Neural cell (in vitro differentiated cells): ENCODE measurements around the gene NKIRAS1. TPM values are rescaled to one million over a fixed set of nuclear protein-coding genes. Genes with fewer than 3 reads are reported as not detected.

Experiments
- H2AFZ ChIP-seq: fragments of 200-600, 300-800 bp; sonication (generic), shearing (Covaris generic); 2 replicates; pipeline ENCODE4 v1.6.0; 2014; ENCODE audit warnings: low read depth, mild to moderate bottlenecking, antibody characterized with exemption, low read length, moderate library complexity
- H3F3A ChIP-seq: fragments of 200-600 bp; shearing (Covaris generic); 2 replicates; pipeline ENCODE4 v1.6.1; 2016; ENCODE audit warnings: mild to moderate bottlenecking, moderate library complexity, mixed read lengths, antibody characterized with exemption, low read length; ENCODE audit not compliant: insufficient read depth, poor library complexity, severe bottlenecking
- H3K27ac ChIP-seq: fragments of 200-600, 300-800 bp; sonication (generic), shearing (Covaris generic); 2 replicates; pipeline ENCODE4 v1.5.1; 2014; ENCODE audit warnings: mild to moderate bottlenecking, low read length, moderate library complexity
- H3K27me3 ChIP-seq: fragments of 300-800, 200-600 bp; sonication (generic), shearing (Covaris generic); 2 replicates; pipeline ENCODE4 v1.6.0; 2014; ENCODE audit warnings: mild to moderate bottlenecking, low read depth, low read length, moderate library complexity; ENCODE audit not compliant: insufficient read depth
- H3K36me3 ChIP-seq: fragments of 300-800, 200-600 bp; sonication (generic), shearing (Covaris generic); 2 replicates; pipeline ENCODE4 v1.5.1; 2014; ENCODE audit warnings: mild to moderate bottlenecking, antibody characterized with exemption, low read length, moderate library complexity; ENCODE audit not compliant: insufficient read depth
- H3K4me2 ChIP-seq: fragments of 300-800, 200-600 bp; sonication (generic), shearing (Covaris generic); 2 replicates; pipeline ENCODE4 v1.6.0; 2014; ENCODE audit warnings: mild to moderate bottlenecking, low read length
- H3K4me3 ChIP-seq: fragments of 300-800, 200-600 bp; sonication (generic), shearing (Covaris generic); 2 replicates; pipeline ENCODE4 v1.5.1; 2014; ENCODE audit warnings: mild to moderate bottlenecking, low read length, moderate library complexity
- H3K79me2 ChIP-seq: fragments of 200-600 bp; shearing (Covaris generic); replicated peaks from 2 replicates; pipeline ENCODE4 v1.6.0; 2014; ENCODE audit warnings: mild to moderate bottlenecking, low read length, moderate library complexity; ENCODE audit not compliant: insufficient read depth
- H3K9ac ChIP-seq: fragments of 300-800, 200-600 bp; sonication (generic), shearing (Covaris generic); 2 replicates; pipeline ENCODE4 v1.6.1; 2016; ENCODE audit warnings: mild to moderate bottlenecking, low read length, mixed read lengths
- H3K9me2 ChIP-seq: fragments of 200-600 bp; shearing (Covaris generic); 2 replicates; pipeline ENCODE4 v1.6.1; 2016; ENCODE audit warnings: mild to moderate bottlenecking, low read length, mixed read lengths; ENCODE audit not compliant: insufficient read depth
- H3K9me3 ChIP-seq: fragments of 200-600, 300-800 bp; sonication (generic), shearing (Covaris generic); 2 replicates; pipeline ENCODE4 v1.6.1; 2016; ENCODE audit warnings: mild to moderate bottlenecking, mixed run types, low read length, moderate library complexity, mixed read lengths
- H4K20me1 ChIP-seq: fragments of 200-600 bp; shearing (Covaris generic); 2 replicates; pipeline ENCODE4 v1.6.1; 2016; ENCODE audit warnings: mild to moderate bottlenecking, mixed run types; ENCODE audit not compliant: insufficient read depth
- EP300 ChIP-seq: fragments of 450-650 bp; conservative IDR thresholded peaks from 2 replicates; pipeline ENCODE4 v1.6.1; 2014; ENCODE audit warnings: antibody characterized with exemption, mild to moderate bottlenecking, moderate library complexity; ENCODE audit not compliant: poor library complexity, severe bottlenecking
- EZH2 ChIP-seq: fragments of 200-600, 300-800 bp; shearing (Covaris generic), sonication (generic); IDR thresholded peaks from 2 replicates; pipeline ENCODE4 v1.6.1; 2014; ENCODE audit warnings: antibody characterized with exemption, low read length, borderline replicate concordance, mild to moderate bottlenecking; ENCODE audit not compliant: insufficient read depth, poor library complexity, severe bottlenecking
- MXI1 ChIP-seq: fragments of 450-650 bp; conservative IDR thresholded peaks from 2 replicates; pipeline ENCODE4 v1.6.1; 2014; ENCODE audit warnings: antibody characterized with exemption, mild to moderate bottlenecking; ENCODE audit not compliant: poor library complexity, severe bottlenecking
- POLR2AphosphoS5 ChIP-seq: IDR thresholded peaks from 2 replicates; pipeline ENCODE4 v1.6.1; 2012
- RAD21 ChIP-seq: fragments of 450-650 bp; conservative IDR thresholded peaks from 2 replicates; pipeline ENCODE4 v1.6.1; 2014; ENCODE audit warnings: antibody characterized with exemption, mild to moderate bottlenecking, moderate library complexity
- SMC3 ChIP-seq: fragments of 450-650 bp; conservative IDR thresholded peaks from 2 replicates; pipeline ENCODE4 v1.6.1; 2014; ENCODE audit warnings: antibody characterized with exemption, mild to moderate bottlenecking, moderate library complexity; ENCODE audit not compliant: poor library complexity
- TAF1 ChIP-seq: IDR thresholded peaks from 2 replicates; pipeline ENCODE4 v1.6.1; 2012; ENCODE audit warnings: low read depth
- polyA plus RNA-seq: library from polyadenylated mRNA; depleted of rRNA; stranded (reverse); fragments of >200 nt; gene quantifications from 2 replicates; pipeline ENCODE4 v1.2.3, GENCODE V29; 2014
- TF ChIP-seq, protein P1 (sequence below): IDR thresholded peaks from 2 replicates; pipeline ENCODE4 v1.6.1; 2012; ENCODE audit warnings: borderline replicate concordance
- TF ChIP-seq, protein P2 (sequence below): fragments of 450-650 bp; IDR thresholded peaks from 2 replicates; pipeline ENCODE4 v1.5.1; 2014; ENCODE audit warnings: antibody characterized with exemption, mild to moderate bottlenecking, moderate library complexity; ENCODE audit not compliant: poor library complexity, severe bottlenecking

The NKIRAS1 gene
- polyA plus RNA-seq, 1 donor from 2014 or later: 42.1 TPM

DNA sequence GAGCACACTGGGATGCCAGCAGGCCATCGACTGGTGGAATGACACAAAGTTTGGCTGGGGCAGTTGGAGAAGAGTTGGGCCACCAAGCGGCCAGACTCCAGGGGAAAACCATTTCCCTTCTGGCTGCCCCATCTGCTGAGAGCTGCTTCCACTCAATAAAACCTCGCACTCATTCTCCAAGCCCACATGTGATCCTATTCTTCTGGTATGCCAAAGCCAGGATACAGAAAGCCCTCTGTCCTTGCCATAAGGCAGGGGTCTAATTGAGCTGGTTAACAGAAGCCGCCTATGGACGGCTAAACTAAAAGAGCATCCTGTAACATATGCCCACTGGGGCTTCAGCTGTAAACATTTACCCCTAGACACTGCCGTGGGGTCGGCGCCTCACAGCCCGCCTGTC lies 55.1 kb downstream of the NKIRAS1 start:
- Histone ChIP-seq H3K9me2 (no peaks in the 10 kb centered on the region), H3F3A (no peaks in the 10 kb centered on the region), H2AFZ (no peak overlapping the region), H3K27me3 (no peaks in the 10 kb centered on the region), H3K4me3 (no peak overlapping the region), H3K27ac (no peak overlapping the region), H3K79me2 (peaks cover 23% of the 10 kb centered on the region), H3K9me3 (no peaks in the 10 kb centered on the region), H4K20me1 (no peaks in the 10 kb centered on the region), H3K36me3 (no peaks in the 10 kb centered on the region), H3K4me2 (no peak overlapping the region), H3K9ac (no peak overlapping the region)
- TF ChIP-seq POLR2AphosphoS5 (no peak), RAD21 (no peak), TAF1 (no peak), MXI1 (no peak), SMC3 (no peak), EZH2 (no peak), EP300 (no peak)
- TF ChIP-seq, protein P1, sequence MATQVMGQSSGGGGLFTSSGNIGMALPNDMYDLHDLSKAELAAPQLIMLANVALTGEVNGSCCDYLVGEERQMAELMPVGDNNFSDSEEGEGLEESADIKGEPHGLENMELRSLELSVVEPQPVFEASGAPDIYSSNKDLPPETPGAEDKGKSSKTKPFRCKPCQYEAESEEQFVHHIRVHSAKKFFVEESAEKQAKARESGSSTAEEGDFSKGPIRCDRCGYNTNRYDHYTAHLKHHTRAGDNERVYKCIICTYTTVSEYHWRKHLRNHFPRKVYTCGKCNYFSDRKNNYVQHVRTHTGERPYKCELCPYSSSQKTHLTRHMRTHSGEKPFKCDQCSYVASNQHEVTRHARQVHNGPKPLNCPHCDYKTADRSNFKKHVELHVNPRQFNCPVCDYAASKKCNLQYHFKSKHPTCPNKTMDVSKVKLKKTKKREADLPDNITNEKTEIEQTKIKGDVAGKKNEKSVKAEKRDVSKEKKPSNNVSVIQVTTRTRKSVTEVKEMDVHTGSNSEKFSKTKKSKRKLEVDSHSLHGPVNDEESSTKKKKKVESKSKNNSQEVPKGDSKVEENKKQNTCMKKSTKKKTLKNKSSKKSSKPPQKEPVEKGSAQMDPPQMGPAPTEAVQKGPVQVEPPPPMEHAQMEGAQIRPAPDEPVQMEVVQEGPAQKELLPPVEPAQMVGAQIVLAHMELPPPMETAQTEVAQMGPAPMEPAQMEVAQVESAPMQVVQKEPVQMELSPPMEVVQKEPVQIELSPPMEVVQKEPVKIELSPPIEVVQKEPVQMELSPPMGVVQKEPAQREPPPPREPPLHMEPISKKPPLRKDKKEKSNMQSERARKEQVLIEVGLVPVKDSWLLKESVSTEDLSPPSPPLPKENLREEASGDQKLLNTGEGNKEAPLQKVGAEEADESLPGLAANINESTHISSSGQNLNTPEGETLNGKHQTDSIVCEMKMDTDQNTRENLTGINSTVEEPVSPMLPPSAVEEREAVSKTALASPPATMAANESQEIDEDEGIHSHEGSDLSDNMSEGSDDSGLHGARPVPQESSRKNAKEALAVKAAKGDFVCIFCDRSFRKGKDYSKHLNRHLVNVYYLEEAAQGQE: no peak
- TF ChIP-seq, protein P2, sequence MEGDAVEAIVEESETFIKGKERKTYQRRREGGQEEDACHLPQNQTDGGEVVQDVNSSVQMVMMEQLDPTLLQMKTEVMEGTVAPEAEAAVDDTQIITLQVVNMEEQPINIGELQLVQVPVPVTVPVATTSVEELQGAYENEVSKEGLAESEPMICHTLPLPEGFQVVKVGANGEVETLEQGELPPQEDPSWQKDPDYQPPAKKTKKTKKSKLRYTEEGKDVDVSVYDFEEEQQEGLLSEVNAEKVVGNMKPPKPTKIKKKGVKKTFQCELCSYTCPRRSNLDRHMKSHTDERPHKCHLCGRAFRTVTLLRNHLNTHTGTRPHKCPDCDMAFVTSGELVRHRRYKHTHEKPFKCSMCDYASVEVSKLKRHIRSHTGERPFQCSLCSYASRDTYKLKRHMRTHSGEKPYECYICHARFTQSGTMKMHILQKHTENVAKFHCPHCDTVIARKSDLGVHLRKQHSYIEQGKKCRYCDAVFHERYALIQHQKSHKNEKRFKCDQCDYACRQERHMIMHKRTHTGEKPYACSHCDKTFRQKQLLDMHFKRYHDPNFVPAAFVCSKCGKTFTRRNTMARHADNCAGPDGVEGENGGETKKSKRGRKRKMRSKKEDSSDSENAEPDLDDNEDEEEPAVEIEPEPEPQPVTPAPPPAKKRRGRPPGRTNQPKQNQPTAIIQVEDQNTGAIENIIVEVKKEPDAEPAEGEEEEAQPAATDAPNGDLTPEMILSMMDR: no peak

DNA sequence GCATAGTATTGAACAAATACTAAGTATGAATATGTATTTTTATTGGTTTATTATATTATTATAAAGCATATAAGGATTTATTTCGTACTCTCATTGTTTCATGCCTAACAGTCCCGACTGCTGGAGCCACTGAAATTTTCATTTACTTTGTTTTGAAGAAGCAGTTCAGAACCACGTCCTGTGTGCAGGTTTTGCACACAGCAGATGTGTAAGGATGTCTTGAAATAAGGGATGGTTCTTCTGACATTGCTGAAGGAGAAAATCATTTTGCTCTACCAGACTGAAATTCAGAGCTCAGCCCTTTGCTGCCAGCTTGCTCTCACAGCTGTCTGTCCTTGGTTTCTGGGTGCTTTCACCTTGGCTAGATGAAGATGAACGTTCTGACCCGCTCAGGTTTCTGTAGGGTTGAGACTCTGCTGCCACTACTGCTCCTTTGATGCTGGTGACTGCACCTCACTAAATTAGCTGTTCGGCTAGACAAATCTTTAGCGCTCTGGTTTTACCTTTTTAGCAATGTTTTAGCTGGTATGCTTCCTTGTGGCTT lies 56.9 kb downstream of the NKIRAS1 start:
- Histone ChIP-seq H3K79me2 (peaks cover 23% of the 10 kb centered on the region), H3K36me3 (no peaks in the 10 kb centered on the region), H4K20me1 (no peaks in the 10 kb centered on the region)

More for the DNA sequence above, 56.9 kb downstream of the NKIRAS1 start:
- Histone ChIP-seq H3K9ac (no peak overlapping the region), H3F3A (no peaks in the 10 kb centered on the region), H3K9me3 (no peaks in the 10 kb centered on the region), H3K27me3 (no peaks in the 10 kb centered on the region), H3K9me2 (no peaks in the 10 kb centered on the region), H3K4me2 (no peak overlapping the region), H2AFZ (no peak overlapping the region), H3K4me3 (no peak overlapping the region), H3K27ac (no peak overlapping the region)
- TF ChIP-seq TAF1 (no peak), POLR2AphosphoS5 (no peak), EZH2 (no peak), SMC3 (no peak), EP300 (no peak), MXI1 (no peak), RAD21 (no peak)
- TF ChIP-seq, protein P2: no peak
- TF ChIP-seq, protein P1: no peak
